RPMI8226 (cell line): ENCODE data around the gene BCL10.
"Not testable (repeated sequence)": the region's sequence is repeated elsewhere in the genome, so short reads cannot be mapped to it uniquely, and the experiment has no call there.

Experiments used
- DNase-seq: peaks from one replicate; pipeline ENCODE4 v3.0.0-alpha.2; 2015

BCL10 gene

DNA sequence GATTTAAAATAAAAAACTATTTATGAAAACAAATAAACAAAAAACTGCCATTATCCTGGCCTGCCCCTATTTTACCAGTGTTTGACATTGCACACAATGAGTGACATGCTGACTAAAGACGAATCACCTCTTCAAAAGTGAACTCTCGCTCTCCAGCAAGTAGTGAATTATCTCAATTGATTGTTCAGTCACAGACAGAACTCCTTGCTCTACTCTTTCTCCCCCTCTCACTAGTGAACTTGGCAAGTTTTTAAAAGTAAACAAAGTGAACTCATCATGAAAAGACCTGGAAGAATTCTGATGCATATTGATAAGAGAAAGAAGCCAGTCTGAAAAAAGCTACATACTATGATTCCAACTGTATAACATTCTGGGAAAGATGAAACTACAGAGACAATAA lies 12.3 kb downstream of the BCL10 start:
- no peak for DNase-seq

DNA sequence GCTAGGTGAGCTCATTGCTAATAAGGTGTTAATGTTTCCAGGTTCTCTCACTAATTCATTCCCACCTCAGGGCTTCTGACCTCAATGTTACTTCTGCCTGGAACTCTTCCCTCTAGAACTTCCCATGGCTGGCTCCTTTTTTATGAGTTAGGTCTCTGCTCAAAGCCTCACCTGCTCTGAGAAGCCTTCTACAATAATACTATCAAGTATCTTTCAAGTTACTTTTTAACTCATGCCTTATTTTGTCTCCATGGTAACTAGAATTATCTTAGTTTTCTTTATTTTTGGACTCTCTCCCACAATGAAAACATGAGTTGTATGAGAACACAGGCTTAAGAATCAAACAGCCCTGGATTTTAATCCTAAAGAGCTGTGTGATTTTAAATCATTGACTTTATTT lies 13.4 kb downstream of the BCL10 start:
- no peak for DNase-seq

DNA sequence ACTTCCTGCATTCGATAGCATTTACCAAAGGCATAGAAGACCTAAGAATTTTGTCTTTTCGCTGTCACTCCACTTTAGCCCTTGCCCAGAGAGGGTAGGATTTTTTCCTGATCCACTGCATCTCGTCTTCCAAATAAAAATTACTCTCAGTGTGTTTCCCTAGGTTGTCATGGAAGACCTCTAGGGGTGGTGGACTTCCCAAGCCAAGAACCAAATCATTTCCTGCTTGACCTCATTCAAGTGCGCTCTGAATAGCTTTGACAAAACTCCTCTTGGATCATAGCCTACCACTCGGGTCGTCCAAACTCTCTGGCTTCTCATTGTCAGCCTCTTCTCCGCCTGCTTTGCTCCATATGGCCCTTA lies 16.5 kb downstream of the BCL10 start:
- DNase-seq = no peak

DNA sequence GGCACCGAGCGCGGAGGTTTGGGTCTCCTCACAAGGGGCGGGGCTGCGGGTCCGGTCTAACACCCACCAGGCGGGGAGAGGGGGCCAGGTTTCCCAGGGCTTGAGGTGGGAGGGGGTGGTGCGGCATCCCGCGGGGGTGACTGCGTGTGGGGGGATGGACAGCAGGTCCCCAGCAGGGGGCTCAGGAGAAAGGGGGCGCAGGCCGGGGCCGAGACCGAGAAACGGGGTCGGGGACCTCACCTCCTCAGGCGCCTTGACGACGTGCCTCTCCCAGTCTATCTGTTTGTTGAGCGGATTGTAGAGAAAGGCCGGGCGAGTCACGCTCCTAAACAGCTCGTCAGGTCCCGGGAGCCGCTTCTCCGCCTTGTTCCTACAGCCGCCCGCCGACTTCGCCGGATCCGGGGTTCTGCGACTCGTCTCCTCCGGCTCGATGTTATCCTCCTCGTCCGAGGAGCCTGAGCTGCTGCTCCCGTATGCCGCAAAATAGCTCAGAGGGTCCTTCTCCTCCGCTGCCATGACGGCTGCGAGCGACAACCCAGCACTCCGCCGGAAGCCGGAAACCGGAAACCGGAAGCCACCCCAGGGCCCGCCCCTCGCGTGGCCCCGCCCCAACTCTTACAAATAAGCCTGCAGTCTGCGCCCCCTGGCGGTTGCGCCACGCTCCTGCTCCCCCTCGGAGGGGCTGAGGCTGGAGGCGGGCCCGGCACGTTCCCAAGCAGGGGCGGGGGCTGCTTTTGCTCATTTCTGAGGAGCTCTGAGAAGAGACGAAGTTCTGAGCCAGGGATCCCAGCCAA lies 17.1 kb downstream of the BCL10 start, which contains the start of gene C1orf52:
Gene C1orf52, minus strand, starts transcription at position 545 of the 794 bp plus-strand sequence. Its CDS starts 29 bp downstream, at position 516.
- peak; percentile 91 for DNase-seq

DNA sequence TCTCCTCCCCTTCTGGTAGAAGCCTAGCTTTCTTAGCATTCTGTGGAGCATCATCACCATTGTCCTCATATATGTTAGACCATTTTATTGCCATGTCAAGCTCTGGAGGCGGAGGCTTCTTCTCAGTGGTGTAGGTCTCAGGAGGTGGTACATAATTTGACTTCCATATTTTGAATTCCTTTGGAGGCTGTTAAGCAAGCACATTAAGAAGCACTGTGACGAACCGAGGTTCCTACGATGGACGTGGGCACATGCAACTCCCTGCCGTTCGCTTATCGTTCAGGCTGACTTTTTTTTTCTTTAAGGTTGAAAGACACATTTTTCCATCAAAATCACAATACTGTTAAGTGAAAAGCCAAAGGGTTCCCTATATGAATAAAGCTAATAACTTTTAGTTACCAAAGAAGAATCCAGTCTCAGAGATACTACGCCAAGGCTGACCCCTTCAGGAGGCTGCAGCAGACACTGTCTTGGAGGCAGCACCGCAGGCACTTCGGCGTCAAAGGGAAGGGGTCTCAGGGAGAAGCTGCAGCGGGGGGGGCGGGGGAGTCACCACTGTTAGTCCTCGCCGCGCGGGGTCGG lies 17.8 kb downstream of the BCL10 start:
- DNase-seq = no peak

DNA sequence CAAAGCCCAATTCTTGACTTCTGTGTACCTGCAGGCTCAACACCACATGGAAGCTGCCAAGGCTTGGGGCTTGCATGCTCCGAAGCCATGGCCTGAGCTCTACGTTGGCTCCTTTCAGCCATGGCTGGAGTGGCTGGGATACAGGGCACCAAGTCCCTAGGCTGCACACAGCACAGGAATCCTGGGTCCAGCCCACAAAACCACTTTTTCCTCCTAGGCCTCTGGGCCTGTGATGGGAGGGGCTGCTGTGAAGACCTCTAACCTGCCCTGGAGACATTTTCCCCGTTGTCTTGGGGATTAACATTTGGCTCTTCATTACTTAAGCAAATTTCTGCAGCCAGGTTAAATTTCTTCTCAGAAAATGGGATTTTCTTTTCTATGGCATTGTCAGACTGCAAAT lies 27.4 kb downstream of the BCL10 start:
- DNase-seq = not testable (repeated sequence)

DNA sequence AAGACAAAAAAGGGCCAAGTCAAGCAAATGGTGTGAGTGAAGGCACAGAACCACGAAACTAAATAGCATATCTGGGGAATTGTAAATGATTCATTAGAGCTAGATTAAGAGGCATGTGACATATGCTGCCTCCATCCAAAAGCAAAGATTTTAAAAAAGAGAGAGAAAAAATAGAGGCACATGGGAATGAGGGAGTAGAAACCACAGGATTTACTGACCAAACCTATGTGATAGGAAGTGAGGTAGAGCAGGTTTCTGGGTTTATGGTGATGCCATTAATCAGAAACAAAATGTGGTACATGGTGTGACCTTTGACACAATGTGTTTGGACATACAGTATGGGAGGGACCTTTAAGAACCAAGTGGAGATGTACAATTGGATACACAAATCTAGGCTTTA lies 30.5 kb downstream of the BCL10 start:
- DNase-seq = no peak

DNA sequence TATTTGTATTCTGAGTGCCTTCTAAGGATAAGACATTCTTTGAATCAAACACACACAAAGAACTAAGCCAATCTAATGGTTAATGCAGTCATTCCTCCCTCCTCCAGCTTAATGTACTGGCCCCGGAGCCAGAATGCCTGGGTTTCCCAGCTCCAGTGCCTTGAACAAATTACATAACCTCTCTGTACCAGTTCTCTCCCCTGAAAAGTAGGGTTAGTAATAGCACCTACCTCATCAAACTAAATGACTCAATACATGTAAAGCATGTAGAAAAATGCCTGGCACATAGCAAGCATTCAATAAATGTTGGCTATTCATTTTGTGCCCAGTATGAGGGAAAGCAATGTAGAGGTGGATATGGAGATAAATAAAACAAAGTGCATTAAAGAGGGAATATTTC lies 31.0 kb downstream of the BCL10 start:
- DNase-seq = no peak

DNA sequence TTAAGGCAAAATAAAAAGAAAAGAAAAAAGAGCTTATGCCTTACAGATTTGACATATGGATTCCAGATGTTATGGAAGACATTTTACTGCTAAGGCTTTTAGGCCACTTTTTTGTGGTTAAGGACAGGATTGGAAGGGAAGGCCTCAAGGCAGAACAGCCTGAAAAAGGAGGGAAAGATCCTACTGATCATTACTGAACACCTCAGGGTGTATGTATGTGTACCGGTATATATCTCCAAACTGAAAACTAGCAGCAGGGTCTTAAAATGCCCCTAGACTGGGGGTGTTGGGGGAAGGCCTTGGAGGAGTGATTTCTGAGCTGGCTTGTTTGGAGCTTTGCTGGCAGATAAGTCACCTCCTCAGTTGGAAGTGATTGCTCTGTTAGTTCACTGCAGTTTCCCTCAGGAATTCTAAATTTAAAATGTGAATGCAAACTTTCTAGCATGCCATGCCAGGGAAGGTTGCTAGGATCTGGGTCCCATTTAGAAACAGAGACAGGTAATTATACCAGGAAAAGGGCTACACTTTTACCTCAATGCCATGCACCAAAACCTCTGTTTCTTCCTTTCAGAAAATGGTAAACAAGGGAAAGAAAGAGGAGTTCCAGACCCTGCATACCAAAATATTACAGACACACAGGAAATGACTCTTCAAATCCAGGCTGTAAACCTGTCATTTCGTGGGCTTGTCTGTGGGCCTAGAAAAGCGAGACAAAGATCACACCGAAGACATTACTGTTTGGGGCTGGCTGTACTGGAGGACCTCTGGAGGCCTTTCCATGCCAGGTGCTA lies 32.0 kb downstream of the BCL10 start:
- no peak for DNase-seq

DNA sequence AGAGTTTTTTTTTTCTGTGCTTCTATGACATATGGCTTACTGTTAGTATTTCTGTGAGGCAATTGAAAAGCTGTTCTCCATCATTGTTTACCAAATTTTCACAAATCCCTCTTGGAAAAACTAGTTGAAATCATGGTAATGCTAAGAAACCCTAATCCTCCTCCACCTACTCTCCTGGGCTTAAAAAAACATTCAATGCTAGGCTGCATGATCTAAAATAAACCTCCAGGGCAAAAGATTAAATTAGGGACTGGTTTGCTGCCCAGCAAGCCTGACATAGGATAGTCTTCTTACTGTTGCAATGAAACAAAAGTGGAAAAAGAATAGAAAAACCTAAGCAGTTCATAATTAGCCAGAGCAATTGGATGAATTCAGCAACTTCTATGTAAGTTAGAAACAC lies 33.1 kb downstream of the BCL10 start:
- no peak for DNase-seq

DNA sequence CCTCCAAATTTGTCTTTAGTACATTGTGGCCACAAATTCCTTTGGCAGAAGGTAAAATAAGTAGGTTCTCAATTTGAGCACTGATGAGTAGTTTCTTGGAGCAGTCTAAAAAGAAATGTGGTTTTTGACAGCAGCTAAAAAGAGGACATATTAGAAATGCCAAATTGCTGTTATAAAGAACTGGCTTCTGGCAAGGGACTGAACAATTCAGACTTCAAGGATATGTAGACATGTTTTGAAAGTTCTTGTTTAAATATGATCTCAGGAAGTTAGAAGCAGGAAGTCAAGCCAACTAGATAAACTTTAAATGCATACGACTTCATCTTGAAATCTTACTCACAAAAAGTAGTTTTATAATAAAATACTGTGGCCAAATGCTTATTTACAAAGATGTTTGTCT lies 35.8 kb downstream of the BCL10 start:
- DNase-seq = no peak

DNA sequence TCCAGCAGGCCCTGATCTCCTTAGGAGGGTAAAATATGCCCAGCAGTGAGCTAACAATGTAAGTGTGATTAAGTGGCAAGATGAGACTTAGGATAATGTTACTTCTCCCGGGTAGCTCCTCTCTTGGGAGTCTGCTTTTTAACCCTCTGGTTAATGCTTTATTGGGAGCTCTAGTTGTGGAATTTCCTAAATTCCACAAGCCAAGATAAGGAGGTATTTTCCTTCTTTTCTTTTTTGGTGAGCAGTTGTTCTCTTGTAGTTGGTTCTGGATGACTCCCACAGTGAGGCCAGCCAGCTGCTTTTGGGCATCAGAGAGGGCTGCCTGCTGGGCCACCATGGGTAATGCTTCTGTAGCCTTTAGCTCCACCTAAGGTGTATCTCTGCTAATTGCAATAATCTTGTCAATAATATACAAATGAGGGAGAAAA lies 36.2 kb downstream of the BCL10 start:
- no peak for DNase-seq

DNA sequence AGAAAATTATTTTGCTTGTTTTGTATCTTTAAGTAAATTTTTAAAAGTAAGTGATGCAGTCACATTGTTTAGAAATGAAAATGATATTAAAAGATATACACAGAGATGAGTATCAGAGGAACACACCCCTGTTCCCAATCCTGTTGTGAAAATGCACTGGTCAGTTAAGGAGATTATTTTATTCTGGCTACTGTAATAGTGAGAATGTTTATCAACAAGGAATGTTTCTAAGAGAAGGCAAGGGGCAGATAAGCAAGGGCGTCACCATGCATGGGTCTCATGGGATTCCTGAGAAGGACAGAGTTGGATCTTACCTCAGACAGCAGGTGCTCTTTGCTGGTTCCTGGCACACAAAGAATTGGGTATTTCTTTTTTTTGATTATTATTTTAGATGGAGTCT lies 38.8 kb downstream of the BCL10 start:
- no peak for DNase-seq

DNA sequence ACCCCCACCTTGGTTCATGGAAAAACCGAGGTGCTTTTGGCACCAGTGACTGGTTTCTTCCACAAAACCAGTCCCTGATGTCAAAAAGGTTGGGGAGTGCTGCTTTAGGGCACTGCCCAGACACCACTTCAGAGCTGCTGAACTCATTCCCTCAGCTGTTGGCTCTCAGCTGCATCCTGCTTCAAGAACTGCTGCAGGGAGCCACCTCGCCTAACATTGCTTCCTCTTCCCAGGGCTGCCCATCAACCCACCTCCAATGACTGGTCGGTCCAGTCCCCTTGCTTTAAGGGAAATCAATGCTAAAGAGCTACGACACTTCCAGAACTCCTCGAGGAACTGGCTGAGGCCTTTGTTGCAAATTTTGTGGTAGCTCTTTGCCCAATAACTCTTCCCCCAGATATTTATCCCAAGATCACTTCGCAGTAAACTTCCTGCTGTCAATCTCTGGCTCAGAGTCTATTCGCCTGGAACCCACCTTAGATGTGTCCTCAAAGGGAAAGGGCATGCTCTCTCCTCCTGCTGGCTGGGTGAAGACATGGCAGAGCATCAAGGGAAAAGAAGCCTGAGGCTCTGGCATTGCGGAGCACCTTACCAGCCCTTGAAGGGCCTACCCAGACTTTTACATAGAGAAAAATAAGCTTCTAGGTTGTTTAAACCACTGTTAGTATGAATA lies 46.0 kb downstream of the BCL10 start:
- no peak for DNase-seq

DNA sequence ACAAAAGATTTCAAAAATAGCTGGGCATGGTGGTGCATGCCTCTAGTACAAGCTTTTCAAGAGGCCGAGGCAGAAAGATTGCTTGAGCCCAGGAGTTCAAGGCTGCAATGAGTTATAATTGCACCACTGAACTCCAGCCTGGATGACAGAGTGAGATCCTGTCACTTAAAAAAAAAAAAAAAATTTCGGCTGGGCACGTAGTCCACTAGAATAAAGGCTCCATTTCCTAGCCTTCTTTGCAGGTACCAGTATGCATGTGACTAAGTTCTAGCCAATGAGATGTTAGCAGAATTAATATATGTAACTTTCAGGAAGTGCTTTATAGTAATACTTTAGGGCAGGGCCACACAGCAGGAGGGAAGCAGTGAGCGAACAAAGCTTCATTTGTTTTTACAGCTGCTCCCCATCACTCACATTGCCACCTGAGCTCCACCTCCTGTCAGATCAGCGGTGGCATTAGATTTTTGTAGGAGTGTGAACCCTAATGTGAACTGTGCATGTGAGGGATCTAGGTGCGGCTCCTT lies 46.8 kb downstream of the BCL10 start:
- no peak for DNase-seq

DNA sequence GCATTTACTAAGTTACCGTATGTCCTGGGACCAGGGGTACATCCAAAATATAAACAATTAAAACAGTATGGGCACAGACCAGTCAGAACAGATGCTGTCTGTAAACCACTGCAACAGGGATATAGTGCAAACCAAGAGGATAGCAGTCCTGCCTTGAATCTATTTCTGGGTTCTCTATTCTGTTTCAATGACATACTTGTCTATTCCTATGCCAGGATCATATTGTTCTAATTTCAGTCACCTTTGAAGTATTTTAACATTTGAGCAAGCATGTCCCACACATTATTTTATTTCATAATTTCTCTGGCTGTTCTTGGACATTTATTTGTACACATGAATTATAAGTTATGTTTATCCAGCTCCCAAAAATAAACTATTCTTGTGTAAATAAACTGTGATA lies 47.5 kb downstream of the BCL10 start:
- DNase-seq = no peak

DNA sequence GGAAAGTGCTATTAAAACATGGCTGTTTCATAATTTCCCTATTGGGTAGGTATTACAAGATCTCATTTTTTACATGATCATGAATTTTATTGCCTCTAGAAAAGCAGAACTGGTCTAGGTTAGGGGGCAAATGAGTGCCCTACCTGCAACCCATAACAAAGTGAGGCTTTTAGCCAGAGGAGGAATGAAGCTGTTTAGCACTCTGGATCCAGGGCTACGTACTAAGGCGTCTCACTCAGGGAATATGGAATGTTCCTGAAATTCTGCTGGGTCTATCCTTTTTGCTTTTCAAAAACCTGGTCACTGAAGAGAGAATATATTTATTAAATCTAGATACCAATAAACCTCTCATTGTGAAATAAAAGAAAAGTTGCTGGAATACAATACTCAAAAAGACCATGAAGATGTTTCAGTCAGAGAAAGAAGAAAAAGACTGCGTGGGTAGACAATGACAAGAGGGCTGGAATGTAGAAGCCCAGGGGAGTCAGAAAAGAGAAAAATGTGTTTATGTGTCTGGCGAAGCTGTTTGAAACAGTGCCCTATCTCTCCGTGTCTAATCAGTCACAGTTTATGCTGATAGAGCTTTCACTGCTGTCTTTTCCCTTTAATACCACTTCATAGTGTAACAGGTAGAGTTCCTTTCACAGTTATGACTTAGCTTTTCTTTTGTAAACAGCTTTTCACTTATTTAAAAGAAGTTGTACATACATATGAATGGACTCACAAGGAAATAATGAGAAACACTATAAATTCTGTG lies 50.6 kb downstream of the BCL10 start:
- no peak for DNase-seq

DNA sequence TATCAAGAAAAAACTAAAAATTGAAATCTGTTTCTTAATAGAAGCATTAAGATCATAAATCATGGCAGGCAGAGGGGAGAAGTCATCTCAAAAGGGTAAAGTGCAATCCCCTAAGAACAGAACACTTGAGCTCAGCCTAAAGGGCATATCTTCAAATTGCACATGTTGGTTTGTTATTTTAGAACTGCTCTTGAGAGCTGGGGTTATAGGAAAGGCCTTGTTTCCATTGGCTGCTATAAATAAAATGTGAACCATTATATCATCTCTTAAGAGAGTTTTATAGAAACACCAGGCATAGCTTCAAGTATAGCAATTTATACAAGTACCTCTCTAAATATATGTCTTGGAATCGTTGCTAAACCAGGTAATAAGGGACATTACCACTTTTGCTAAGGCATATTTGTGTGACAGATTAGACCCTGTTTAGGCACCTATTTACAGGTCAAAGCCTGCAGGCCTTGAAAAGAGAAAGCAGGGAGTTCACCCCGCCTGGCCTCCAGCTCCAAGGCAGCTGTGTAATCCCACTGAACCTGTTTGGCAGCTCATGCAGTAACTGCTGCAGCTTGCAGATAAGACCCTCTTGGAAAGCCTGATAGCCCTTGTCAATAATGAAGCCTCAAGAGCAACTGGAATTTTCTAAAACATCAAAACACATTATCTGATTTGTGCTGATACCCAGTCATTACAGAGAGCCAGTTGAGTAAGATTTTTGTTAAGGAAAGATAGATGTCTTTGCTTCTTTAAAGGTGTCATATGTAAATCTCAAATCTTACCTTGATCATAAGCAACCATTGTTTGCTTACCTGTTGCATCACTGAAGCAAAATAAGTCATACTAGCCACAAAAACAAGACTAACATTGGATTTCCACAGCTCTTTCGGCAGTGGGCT lies 51.5 kb downstream of the BCL10 start:
- DNase-seq = no peak

DNA sequence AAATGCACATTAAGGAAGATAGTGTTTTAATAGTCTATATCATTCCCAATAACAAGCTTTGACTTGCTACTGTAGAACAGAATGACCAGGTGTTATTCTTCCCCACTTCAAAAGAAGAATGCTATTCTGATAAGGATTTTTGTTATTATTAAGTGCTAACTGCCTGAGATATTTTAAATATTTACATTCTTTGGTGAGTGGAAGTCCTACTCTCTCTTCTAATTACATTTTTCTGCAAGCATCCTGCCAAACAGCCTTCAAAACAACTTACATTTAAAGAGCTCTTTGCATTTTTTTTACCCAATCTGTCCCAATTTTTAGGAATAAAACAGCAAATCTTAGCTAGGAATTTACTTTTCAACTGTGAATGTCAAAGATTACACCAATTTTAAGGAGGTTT lies 52.1 kb downstream of the BCL10 start:
- no peak for DNase-seq

DNA sequence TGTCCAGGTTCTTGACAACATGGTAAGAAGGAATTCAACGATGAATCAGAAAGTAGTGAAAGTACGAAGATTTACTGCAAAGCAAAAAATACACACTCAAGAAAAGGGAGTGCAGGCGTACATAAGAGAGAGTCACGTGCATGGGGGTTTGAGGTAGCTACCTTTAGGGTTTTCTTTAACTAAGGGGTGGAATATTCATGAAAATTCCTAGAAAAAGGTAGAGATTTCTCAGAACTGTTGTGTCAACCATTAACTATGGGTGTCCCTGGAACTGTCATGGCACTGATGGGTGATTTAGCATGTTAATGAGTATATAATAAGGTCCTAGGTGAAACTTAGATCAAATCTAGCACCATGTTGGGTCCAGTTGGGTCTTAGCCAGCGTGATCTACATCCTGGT lies 53.1 kb downstream of the BCL10 start:
- DNase-seq = no peak

DNA sequence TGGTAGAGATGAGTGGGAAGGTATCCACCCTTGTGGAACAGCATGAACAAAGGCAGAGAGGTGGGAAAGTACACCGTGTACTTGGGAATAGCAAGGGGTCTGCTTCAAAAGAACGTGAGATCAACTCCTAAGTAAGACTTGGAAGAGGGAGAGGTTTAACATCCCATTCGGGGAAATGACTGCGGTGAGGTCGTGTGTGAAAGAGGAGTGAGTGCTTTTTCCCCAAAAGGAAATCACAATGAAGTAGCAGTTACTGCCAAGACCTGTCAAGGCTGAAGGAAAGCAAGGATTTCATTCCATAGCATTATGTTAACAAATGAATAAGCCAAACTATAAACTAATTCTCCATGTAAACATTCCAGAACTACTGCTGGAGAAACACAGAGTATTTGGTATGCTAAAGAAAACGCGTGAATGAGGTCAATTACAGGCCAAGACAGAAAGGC lies 55.7 kb downstream of the BCL10 start:
- DNase-seq = no peak
